Subcutaneous abdominal adipose tissue (tissue), 5 donors: ENCODE measurements around the gene CR1.
"Not testable (repeated sequence)": the region's sequence is repeated elsewhere in the genome, so short reads cannot be mapped to it uniquely, and the experiment has no call there.

Source experiments
- H3K27ac ChIP-seq: one replicate; pipeline ENCODE4 v1.7.0; 2013; ENCODE audit warnings: low read depth, mild to moderate bottlenecking, inconsistent platforms, low read length, moderate library complexity
- H3K27me3 ChIP-seq, 5 donors: one replicate each; pipeline ENCODE4 v1.7.0; 2013; ENCODE audit warnings: low read length in 5 of 5, inconsistent platforms in 1 of 5; ENCODE audit not compliant: control insufficient read depth in 5 of 5, insufficient read depth in 4 of 5
- H3K36me3 ChIP-seq, 5 donors: one replicate each; pipeline ENCODE4 v1.7.0; 2013; ENCODE audit warnings: low read length in 5 of 5; ENCODE audit not compliant: control insufficient read depth in 5 of 5, insufficient read depth in 5 of 5
- H3K4me1 ChIP-seq, 5 donors: one replicate each; pipeline ENCODE4 v1.7.0; 2013; ENCODE audit warnings: low read length in 5 of 5, mild to moderate bottlenecking in 3 of 5, moderate library complexity in 1 of 5; ENCODE audit not compliant: control insufficient read depth in 5 of 5, insufficient read depth in 5 of 5
- H3K4me3 ChIP-seq, 5 donors: one replicate each; pipeline ENCODE4 v1.7.0; 2013; ENCODE audit warnings: low read length in 5 of 5, low read depth in 1 of 5
- H3K9ac ChIP-seq, 5 donors: one replicate each; pipeline ENCODE4 v1.7.0; 2013; ENCODE audit warnings: low read length in 5 of 5, mild to moderate bottlenecking in 4 of 5, moderate library complexity in 3 of 5
- H3K9me3 ChIP-seq, 5 donors: one replicate each; pipeline ENCODE4 v1.7.0; 2013; ENCODE audit warnings: low read length in 5 of 5; ENCODE audit not compliant: control insufficient read depth in 5 of 5
- donor health status: healthy.
- donor health status: healthy.
- donor health status: healthy.
- donor health status: healthy.
- donor health status: healthy.

The CR1 gene

DNA sequence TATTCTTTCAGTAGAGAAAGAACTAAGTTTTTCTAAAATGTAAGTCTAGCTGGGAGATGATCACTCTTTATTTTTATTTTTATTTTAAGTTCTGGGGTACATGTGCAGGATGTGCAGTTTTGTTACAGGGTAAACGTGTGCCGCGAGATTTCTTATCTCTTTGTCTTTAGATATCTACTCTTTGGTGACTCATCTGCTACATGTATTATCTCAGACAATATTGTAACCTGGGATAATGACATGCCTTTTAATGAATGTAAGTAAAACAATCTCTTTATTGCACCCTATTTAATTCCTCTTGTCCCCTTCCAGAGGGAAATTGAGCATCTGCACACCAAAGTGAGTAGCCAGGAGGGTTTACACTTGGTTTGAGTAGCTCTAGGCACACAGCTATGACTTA lies 32.4 kb upstream of the CR1 start:
- Histone ChIP-seq H3K9ac (no peak overlapping the region), H3K9me3 (no peaks in the 10 kb centered on the region), H3K27ac (no peak overlapping the region), H3K4me3 (no peak overlapping the region), H3K4me1 (no peaks in the 10 kb centered on the region), H3K36me3 (no peaks in the 10 kb centered on the region), H3K27me3 (no peaks in the 10 kb centered on the region)

DNA sequence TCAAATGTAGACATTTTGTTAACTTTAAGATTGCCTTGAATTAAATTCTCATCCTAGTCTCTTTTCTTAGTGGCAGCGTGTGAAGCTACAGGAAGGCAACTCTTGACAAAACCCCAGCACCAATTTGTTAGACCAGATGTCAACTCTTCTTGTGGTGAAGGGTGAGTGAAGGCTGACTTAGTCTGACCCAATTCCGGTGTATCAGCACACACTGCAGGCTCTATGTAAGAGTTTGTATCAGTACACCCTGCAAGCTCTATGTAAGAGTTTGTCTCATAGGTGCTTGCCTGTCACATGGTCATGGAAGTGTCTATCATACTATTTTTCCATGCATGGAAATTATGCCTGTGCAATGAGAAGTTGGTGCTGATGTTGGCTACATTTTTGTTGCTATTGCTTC lies 25.0 kb upstream of the CR1 start:
- H3K27ac ChIP-seq, result no peak overlapping the region
- no peaks in the 10 kb centered on the region for H3K9me3 ChIP-seq
- no peak overlapping the region for H3K9ac ChIP-seq
- H3K4me1 ChIP-seq, result no peaks in the 10 kb centered on the region
- H3K27me3 ChIP-seq, result peaks cover 0 to 2% (median 0%) of the 10 kb centered on the region in 5 donors
- no peak overlapping the region for H3K4me3 ChIP-seq
- H3K36me3 ChIP-seq, result no peaks in the 10 kb centered on the region

DNA sequence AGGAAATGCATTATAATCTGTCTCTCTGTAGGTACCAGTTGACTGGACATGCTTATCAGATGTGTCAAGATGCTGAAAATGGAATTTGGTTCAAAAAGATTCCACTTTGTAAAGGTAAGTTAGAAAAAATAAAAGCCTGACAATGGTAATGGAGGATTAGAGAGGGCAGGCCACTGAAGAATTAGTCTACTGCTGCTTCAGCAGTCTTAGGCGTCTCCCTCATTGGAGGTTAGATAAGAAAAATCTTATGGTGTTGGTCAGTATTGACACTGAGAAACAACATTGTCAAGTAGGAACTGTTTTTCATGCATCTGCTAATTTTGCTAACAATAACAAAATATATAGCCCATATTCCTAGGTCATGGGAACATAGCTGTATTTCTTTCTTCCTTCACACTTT lies 21.7 kb upstream of the CR1 start:
- no peak overlapping the region for H3K9ac ChIP-seq
- H3K27ac ChIP-seq, result no peak overlapping the region
- no peaks in the 10 kb centered on the region for H3K36me3 ChIP-seq
- peaks cover 0 to 2% (median 0%) of the 10 kb centered on the region in 5 donors for H3K27me3 ChIP-seq
- H3K4me1 ChIP-seq, result no peaks in the 10 kb centered on the region
- H3K4me3 ChIP-seq, result no peak overlapping the region
- H3K9me3 ChIP-seq, result no peaks in the 10 kb centered on the region

DNA sequence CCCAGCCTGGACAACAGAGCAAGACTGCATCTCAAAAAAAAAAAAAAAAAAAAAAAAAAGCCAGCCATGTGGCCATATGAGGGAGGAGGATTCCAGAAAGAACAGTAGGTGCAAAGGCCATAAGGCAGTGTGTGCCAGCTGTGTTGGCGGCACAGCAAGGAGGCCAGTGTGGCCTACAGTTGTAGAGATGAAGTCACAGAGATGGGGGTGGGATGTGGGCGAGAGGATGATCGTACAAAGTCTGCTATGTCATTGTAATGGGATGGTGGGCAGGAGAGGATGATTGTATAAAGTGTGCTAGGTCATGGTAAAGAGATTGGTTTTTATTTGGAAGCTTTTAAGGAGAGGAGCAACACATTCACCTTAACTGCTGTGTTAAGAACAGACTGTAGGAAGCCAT lies 9.8 kb upstream of the CR1 start:
- no peak overlapping the region for H3K9ac ChIP-seq
- no peaks in the 10 kb centered on the region for H3K36me3 ChIP-seq
- no peak overlapping the region for H3K4me3 ChIP-seq
- no peaks in the 10 kb centered on the region for H3K9me3 ChIP-seq
- H3K4me1 ChIP-seq, result no peaks in the 10 kb centered on the region
- no peak overlapping the region for H3K27ac ChIP-seq
- H3K27me3 ChIP-seq, result no peaks in the 10 kb centered on the region

DNA sequence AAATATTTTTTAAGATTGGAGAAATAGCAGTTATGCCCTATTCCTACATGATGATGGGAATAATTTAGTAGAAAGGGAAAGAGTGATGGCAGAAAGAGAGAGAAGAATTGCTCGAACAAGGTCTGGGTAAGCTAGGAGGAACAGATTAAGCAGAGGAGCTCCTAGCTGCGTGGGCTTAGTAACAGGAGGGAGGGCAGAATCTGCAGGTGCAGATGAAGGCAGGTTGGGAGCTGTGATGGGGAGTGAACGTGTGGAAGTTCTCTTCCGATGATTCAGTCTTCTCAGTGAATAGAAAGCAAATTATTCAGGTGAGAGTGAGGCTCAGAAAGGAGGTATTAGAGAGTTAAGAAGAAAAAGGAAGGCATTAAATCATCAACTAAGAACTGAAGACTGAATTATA lies 8.3 kb upstream of the CR1 start:
- H3K9me3 ChIP-seq, result no peaks in the 10 kb centered on the region
- H3K36me3 ChIP-seq, result no peaks in the 10 kb centered on the region
- no peaks in the 10 kb centered on the region for H3K4me1 ChIP-seq
- H3K27me3 ChIP-seq, result no peaks in the 10 kb centered on the region
- H3K9ac ChIP-seq, result no peak overlapping the region
- H3K27ac ChIP-seq, result no peak overlapping the region
- H3K4me3 ChIP-seq, result no peak overlapping the region

DNA sequence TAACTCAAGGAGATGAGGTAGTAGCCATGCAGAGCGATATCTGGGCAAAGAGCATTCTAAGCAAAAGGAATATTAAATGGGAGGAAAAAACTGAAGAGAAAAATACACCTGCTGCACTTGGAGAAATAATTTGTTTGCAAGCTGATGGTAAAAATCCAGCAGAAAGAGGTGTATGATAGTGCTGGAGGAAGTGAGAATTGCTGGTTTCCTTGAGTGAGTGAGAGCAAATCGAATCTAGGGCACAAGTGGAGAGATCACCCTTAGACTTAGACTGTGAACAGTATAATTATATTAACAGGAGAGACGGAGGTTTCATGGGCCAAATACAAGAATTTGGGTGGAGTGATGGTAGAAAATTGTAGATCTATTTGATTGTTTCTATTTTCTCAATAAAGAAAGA lies 2.7 kb upstream of the CR1 start:
- Histone ChIP-seq H3K4me3 (no peak overlapping the region), H3K27me3 (peaks cover 7 to 17% (median 14%) of the 10 kb centered on the region in 5 donors), H3K9ac (no peak overlapping the region), H3K27ac (no peak overlapping the region), H3K36me3 (no peaks in the 10 kb centered on the region), H3K9me3 (no peaks in the 10 kb centered on the region), H3K4me1 (peaks cover 0 to 19% (median 7%) of the 10 kb centered on the region in 5 donors)

DNA sequence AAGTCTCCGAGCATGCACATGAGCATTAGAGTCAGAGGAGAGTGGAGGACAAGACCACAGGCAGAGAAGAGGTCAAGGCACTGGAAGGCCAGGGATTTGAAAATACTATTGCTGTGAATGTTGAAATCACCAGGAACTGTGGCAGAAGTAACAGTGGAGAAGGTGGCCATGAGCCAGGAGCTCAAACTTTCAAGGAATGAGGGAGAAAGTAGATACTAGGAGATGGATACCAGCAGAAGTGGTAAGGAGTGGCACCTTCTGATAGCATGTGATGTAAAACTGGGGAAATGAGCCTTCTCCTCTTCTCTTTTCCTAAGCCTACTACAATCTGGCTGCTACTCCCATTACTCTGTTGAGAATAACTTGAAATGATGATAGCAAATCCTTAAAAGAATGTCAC lies 1.8 kb upstream of the CR1 start:
- Histone ChIP-seq H3K4me1 (peaks cover 0 to 19% (median 7%) of the 10 kb centered on the region in 5 donors), H3K9ac (no peak overlapping the region), H3K4me3 (no peak overlapping the region), H3K36me3 (no peaks in the 10 kb centered on the region), H3K27ac (no peak overlapping the region), H3K9me3 (no peaks in the 10 kb centered on the region), H3K27me3 (peaks cover 7 to 17% (median 14%) of the 10 kb centered on the region in 5 donors)

DNA sequence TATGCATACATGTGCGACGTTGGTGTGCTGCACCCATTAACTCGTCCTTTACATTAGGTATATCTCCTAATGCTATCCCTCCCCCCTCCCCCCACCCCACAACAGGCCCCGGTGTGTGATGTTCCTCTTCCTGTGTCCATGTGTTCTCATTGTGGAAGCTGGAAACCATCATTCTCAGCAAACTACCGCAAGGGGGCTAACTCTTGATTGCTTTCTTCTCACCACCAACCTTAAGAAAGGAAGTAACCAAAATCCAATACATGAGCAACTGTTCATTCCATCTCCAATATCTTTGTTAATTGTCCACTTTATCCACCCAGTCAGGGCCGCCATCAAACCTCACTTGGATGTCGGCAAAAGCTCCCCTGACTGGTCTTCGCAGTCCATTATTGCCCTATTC lies 676 bp upstream of the CR1 start:
- Histone ChIP-seq H3K27me3 (peaks cover 7 to 17% (median 14%) of the 10 kb centered on the region in 5 donors), H3K4me1 (peaks cover 0 to 19% (median 7%) of the 10 kb centered on the region in 5 donors), H3K4me3 (peak overlapping the region in 1 of 5 donors; percentile 49)
- H3K27ac ChIP-seq, H3K36me3 ChIP-seq, H3K9me3 ChIP-seq, H3K9ac ChIP-seq: not testable (repeated sequence)

DNA sequence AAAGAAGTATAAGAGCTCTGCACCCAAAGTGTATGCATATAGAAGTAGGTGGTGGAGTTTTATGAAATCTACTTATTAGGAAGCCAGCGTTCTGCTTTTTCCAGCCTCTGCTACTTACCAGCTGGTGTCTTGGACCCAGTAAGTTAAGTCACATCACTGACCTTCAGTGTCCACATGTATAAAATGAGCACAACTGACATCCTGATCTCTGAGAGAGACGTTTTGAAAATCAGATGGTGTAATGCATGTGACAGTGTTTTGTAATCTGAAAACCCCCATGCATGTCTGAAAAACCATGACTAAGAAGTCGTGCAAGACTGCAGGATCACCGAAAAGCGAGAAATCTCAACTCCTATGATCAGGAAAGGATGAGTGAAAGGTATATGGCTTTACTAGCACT lies 2.0 kb downstream of the CR1 start:
- no peak overlapping the region for H3K4me3 ChIP-seq
- peaks cover 13 to 25% (median 17%) of the 10 kb centered on the region in 5 donors for H3K27me3 ChIP-seq
- H3K9me3 ChIP-seq, result no peaks in the 10 kb centered on the region
- H3K36me3 ChIP-seq, result no peaks in the 10 kb centered on the region
- peaks cover 0 to 19% (median 7%) of the 10 kb centered on the region in 5 donors for H3K4me1 ChIP-seq
- no peak overlapping the region for H3K9ac ChIP-seq
- H3K27ac ChIP-seq, result no peak overlapping the region

DNA sequence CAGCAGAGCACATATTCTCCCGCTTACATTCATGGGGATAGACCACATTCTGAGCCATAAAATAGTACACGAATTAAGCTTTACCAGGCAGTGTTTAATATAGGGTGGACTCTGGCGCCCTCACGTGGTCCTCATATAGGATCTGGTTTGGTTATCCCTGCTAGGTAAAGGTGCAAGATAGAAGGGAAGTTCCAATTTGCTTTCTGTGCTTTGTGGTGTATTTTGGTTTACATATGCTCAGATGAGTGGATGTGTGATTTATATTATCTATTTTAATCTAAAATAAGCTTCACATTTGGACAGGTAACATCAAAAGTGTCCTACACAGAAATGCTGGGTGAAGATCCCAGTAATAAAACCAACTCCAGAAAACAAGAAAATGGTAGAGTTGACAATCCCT lies 3.6 kb downstream of the CR1 start:
- H3K36me3 ChIP-seq, result no peaks in the 10 kb centered on the region
- no peak overlapping the region for H3K9ac ChIP-seq
- H3K9me3 ChIP-seq, result no peaks in the 10 kb centered on the region
- H3K27me3 ChIP-seq, result peaks cover 15 to 25% (median 17%) of the 10 kb centered on the region in 5 donors
- no peak overlapping the region for H3K4me3 ChIP-seq
- peaks cover 0 to 12% (median 7%) of the 10 kb centered on the region in 5 donors for H3K4me1 ChIP-seq
- H3K27ac ChIP-seq, result no peak overlapping the region

DNA sequence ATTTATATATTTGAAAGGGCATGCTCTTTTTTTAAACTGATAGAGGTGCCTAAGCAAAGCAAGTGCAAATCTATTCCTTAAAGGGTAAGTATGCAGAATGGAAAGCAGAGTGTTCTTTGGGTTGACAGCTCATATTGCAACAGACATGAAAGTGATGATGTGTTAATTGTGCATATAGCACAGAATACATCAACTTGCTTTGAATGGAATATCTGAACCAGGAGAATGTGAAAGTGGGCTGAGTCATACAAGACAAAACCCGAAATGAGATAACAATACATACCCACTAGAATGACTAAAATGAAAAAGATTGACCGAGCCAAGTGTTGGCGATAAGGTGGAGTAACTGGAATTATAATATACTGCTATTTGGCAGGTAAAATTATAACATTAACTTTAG lies 4.3 kb downstream of the CR1 start:
- Histone ChIP-seq H3K36me3 (no peaks in the 10 kb centered on the region), H3K27me3 (peaks cover 15 to 25% (median 17%) of the 10 kb centered on the region in 5 donors), H3K4me3 (no peak overlapping the region), H3K9me3 (no peaks in the 10 kb centered on the region), H3K27ac (no peak overlapping the region), H3K4me1 (peaks cover 0 to 12% (median 7%) of the 10 kb centered on the region in 5 donors), H3K9ac (no peak overlapping the region)
